ENCODE measurements around the gene KLK8.

- TF ChIP-seq REST (IDR thresholded peaks at IDR 0.05; ENCODE audit: insufficient read depth in 1 of 2, low read depth in 2 of 2, low read length in 2 of 2): no peak
- TF ChIP-seq TAF1 (IDR thresholded peaks at IDR 0.05; ENCODE audit: borderline replicate concordance, insufficient read depth, low read length): no peak
- TF ChIP-seq POLR2AphosphoS5 (IDR thresholded peaks at IDR 0.05; ENCODE audit: low read depth, low read length): no peak
- TF ChIP-seq FOXP2 (optimal IDR thresholded peaks at IDR 0.05; ENCODE audit: borderline replicate concordance, extremely low read depth, extremely low read length, insufficient read depth): no peak
Measured at GRCh38 chr19:50959731-50960500, 41.5 kb downstream of the KLK8 start.
